Sigmoid colon (tissue), 7 donors: ENCODE measurements around the gene KATNBL1. TPM values are rescaled to one million over a fixed set of nuclear protein-coding genes. Genes with fewer than 3 reads are reported as not detected.
"Not testable (repeated sequence)": the region's sequence is repeated elsewhere in the genome, so short reads cannot be mapped to it uniquely, and the experiment has no call there.

Experiments
- DNase-seq: peaks from one replicate; pipeline ENCODE4 v3.0.0-alpha.2; 2019
- H3K27ac ChIP-seq, 4 donors: fragments of 200-600 bp; sonication (generic); one replicate each; pipeline ENCODE4 v1.5.1; 2016 to 2019; ENCODE audit warnings: mild to moderate bottlenecking in 1 of 4
- H3K27me3 ChIP-seq, 3 donors: fragments of 200-600 bp; sonication (generic); one replicate each; pipeline ENCODE4 v1.5.1; 2019; ENCODE audit warnings: mild to moderate bottlenecking in 1 of 3
- H3K36me3 ChIP-seq, 4 donors: fragments of 200-600 bp; sonication (generic); one replicate each; pipeline ENCODE4 v1.5.1; 2016 to 2019
- H3K4me1 ChIP-seq, 4 donors: fragments of 200-600 bp; sonication (generic); one replicate each; pipeline ENCODE4 v1.5.1; 2017 to 2019
- H3K4me3 ChIP-seq, 4 donors: fragments of 200-600 bp; sonication (generic); one replicate each; pipeline ENCODE4 v1.5.1; 2017 to 2019; ENCODE audit warnings: mild to moderate bottlenecking in 2 of 4, moderate library complexity in 1 of 4
- H3K9me3 ChIP-seq, 4 donors: fragments of 200-600 bp in 3 of 4; sonication (generic) in 3 of 4; one replicate each; pipeline versions ENCODE4 v1.5.1 to v1.6.1; 2013 to 2019
- EP300 ChIP-seq, 4 donors: sonication (generic); formaldehyde crosslinking; IDR thresholded peaks; one replicate each; pipeline ENCODE4 v1.6.1; 2017; ENCODE audit warnings: antibody characterized with exemption in 4 of 4
- POLR2A ChIP-seq, 2 donors: fragments of 450-650 bp; IDR thresholded peaks; one replicate each; pipeline ENCODE4 v1.6.1; 2016; ENCODE audit warnings: antibody characterized with exemption in 2 of 2, mild to moderate bottlenecking in 2 of 2, moderate library complexity in 2 of 2
- POLR2AphosphoS5 ChIP-seq, 4 donors: sonication (generic); formaldehyde crosslinking; IDR thresholded peaks; one replicate each; pipeline ENCODE4 v1.6.1; 2017; ENCODE audit warnings: antibody characterized with exemption in 4 of 4
- WGBS, 2 donors: extraction: QIAGEN DNeasy Blood & Tissue Kit; methylation state at CpG; one replicate each; pipeline ENCODE4 v1.1.7; 2013; 5-methylcytosine and 5-hydroxymethylcytosine counted together
- intact Hi-C: fragments of 100-400 bp; cut with DNase I; formaldehyde crosslinking; loops from one replicate; pipeline ENCODE4 v1.15.1; 2023
- polyA plus RNA-seq, 3 donors: library from polyadenylated mRNA; stranded (reverse); fragments of 200-250 nt; gene quantifications; one replicate each; pipeline ENCODE4 v1.2.3, GENCODE V29; 2013
- total RNA-seq, 4 donors: library from RNA; depleted of rRNA; stranded (reverse); fragments of >200 nt; gene quantifications; one replicate each; pipeline ENCODE4 v1.1.0, GENCODE V29; 2016
- TF ChIP-seq, protein P1 (sequence below), 4 experiments: fragments of 450-650 bp in 3 of 4; fragments of 200-600 bp in 1 of 4; IDR thresholded peaks; one replicate each; pipeline ENCODE4 v1.5.1; 2016 to 2019; ENCODE audit warnings: antibody characterized with exemption in 4 of 4, mild to moderate bottlenecking in 3 of 4, moderate library complexity in 2 of 4
- donor health status: healthy with polysubstance abuse.
- donor health status: Bipolar disorder and iron deficiency.
- donor health status: healthy.

The KATNBL1 gene
- total and polyA plus RNA-seq, 7 donors: 15.7 to 88.9 (median 39.5) TPM

DNA sequence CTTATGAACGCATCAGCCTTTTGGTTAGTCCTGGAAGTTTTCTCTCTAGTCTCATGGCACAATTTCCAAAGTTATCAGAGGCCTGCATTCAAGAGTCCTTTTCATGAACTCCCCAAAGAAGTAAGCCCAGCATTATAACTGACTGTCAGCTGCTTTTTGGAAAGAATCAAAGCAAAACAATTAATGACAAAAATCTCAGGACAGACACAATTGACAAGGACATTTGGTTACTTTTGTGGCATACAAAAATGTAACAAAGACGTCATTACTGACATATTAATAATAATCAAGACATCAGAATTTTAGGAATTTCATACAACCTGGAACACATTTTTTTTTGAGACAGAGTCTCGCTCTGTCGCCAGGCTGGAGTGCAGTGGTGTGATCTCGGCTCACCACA is 21.2 kb downstream of the KATNBL1 start:
- 92 to 94% methylated on average over 5 of the region's 5 CpGs for WGBS, 2 donors
- no peaks in the 10 kb centered on the region for H3K27me3 ChIP-seq
- H3K4me1 ChIP-seq: peaks cover 0 to 17% (median 0%) of the 10 kb centered on the region in 4 donors
- TF ChIP-seq POLR2AphosphoS5 (IDR thresholded peaks at IDR 0.05): no peak
- TF ChIP-seq POLR2A (IDR thresholded peaks at IDR 0.05): no peak
- TF ChIP-seq, protein P1, sequence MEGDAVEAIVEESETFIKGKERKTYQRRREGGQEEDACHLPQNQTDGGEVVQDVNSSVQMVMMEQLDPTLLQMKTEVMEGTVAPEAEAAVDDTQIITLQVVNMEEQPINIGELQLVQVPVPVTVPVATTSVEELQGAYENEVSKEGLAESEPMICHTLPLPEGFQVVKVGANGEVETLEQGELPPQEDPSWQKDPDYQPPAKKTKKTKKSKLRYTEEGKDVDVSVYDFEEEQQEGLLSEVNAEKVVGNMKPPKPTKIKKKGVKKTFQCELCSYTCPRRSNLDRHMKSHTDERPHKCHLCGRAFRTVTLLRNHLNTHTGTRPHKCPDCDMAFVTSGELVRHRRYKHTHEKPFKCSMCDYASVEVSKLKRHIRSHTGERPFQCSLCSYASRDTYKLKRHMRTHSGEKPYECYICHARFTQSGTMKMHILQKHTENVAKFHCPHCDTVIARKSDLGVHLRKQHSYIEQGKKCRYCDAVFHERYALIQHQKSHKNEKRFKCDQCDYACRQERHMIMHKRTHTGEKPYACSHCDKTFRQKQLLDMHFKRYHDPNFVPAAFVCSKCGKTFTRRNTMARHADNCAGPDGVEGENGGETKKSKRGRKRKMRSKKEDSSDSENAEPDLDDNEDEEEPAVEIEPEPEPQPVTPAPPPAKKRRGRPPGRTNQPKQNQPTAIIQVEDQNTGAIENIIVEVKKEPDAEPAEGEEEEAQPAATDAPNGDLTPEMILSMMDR (IDR thresholded peaks at IDR 0.05): no peak
- no peak for TF ChIP-seq EP300 (IDR thresholded peaks at IDR 0.05)
- H3K4me3 ChIP-seq: no peak overlapping the region
- intact Hi-C loops: no loop called here
- peaks cover 0 to 3% (median 0%) of the 10 kb centered on the region in 4 donors for H3K36me3 ChIP-seq
- DNase-seq: no peak
- H3K9me3 ChIP-seq: no peaks in the 10 kb centered on the region
- H3K27ac ChIP-seq: no peak overlapping the region

DNA sequence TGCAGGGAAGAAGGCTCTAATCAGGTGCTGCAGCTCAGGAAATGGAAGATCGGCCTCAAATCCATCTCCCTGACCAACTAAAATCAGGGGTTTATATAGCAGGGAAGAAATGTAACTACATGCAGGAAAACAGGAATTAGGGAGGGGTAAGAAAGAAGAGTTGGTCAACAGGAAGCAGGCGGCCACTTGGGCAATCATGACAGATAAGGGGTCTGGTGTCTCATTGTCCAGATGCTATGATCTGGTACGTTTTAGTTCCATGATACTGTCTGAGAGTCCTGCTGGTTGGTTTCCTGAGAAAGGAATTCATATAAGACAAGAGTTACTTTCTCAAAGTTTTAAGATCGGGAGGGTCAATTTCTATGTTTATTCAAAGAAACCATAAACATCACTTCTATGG is 24.2 kb downstream of the KATNBL1 start:
- 79 to 84% methylated on average over 4 of the region's 4 CpGs for WGBS, 2 donors
- intact Hi-C loops: no loop called here
- no peaks in the 10 kb centered on the region for H3K27me3 ChIP-seq
- no peak for TF ChIP-seq POLR2A (IDR thresholded peaks at IDR 0.05)
- no peak for TF ChIP-seq POLR2AphosphoS5 (IDR thresholded peaks at IDR 0.05)
- TF ChIP-seq, protein P1 (IDR thresholded peaks at IDR 0.05): no peak
- TF ChIP-seq EP300 (IDR thresholded peaks at IDR 0.05): no peak
- no peaks in the 10 kb centered on the region for H3K9me3 ChIP-seq
- H3K36me3 ChIP-seq: peaks cover 0 to 3% (median 0%) of the 10 kb centered on the region in 4 donors
- peaks cover 0 to 26% (median 4%) of the 10 kb centered on the region in 4 donors for H3K4me1 ChIP-seq
- H3K4me3 ChIP-seq: no peak overlapping the region
- H3K27ac ChIP-seq: no peak overlapping the region
- no peak for DNase-seq

DNA sequence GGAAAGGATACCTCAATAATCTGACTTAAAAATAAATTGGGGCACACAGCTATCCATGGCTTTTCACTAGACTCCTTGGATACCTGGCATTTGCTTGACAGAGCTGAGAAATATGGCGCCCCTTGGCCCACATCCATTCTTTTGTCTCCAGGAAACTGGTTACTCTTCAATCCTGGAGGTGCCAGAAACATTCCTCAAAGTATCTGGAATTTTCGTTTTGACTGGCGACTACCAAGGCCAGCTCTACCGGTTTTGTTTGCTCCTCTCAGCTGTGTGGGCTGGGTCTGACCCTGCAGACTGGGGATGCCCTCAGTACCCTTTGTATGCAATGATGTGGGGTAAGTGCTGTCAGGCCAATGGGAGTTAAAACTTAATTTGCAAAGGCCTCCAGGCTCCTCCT is 27.0 kb downstream of the KATNBL1 start:
- H3K4me1 ChIP-seq: peaks cover 0 to 15% (median 4%) of the 10 kb centered on the region in 4 donors

DNA sequence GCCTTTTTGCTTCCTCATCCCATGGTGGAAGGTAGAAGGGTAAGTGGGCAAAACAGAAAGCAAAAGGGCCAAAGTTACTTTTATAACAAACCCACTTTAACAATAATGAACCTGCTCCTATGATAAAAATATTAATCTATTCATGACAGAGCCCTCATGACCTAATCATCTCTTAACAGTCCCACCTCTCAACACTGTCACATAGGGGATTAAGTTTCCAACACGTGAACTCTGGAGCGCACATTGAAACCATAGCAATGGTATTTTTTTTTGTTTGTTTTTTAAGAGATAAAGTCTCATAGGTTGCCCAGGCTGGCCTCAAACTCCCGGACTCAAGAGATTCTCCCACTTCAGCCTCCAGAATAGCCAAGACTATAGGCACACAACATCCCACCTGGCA is 30.7 kb downstream of the KATNBL1 start:
- no peak for DNase-seq
- H3K27me3 ChIP-seq: no peaks in the 10 kb centered on the region
- H3K4me3 ChIP-seq: no peak overlapping the region
- 98 to 99% methylated on average over 3 of the region's 3 CpGs for WGBS, 2 donors
- no peaks in the 10 kb centered on the region for H3K36me3 ChIP-seq
- H3K4me1 ChIP-seq: peaks cover 0 to 10% (median 4%) of the 10 kb centered on the region in 4 donors
- TF ChIP-seq EP300 (IDR thresholded peaks at IDR 0.05): no peak
- no peak for TF ChIP-seq POLR2AphosphoS5 (IDR thresholded peaks at IDR 0.05)
- TF ChIP-seq POLR2A (IDR thresholded peaks at IDR 0.05): no peak
- TF ChIP-seq, protein P1 (IDR thresholded peaks at IDR 0.05): no peak
- intact Hi-C loops: no loop called here
- no peak overlapping the region for H3K27ac ChIP-seq
- H3K9me3 ChIP-seq: peaks cover 0 to 1% (median 0%) of the 10 kb centered on the region in 4 donors

More for the DNA sequence above, 27.0 kb downstream of the KATNBL1 start:
- Histone ChIP-seq H3K4me3 (no peak overlapping the region), H3K27ac (no peak overlapping the region), H3K36me3 (peaks cover 0 to 3% (median 0%) of the 10 kb centered on the region in 4 donors), H3K9me3 (no peaks in the 10 kb centered on the region), H3K27me3 (no peaks in the 10 kb centered on the region)
- intact Hi-C loops: no loop called here
- TF ChIP-seq, protein P1 (IDR thresholded peaks at IDR 0.05): no peak
- TF ChIP-seq EP300 (IDR thresholded peaks at IDR 0.05): no peak
- TF ChIP-seq POLR2AphosphoS5 (IDR thresholded peaks at IDR 0.05): no peak
- WGBS, 2 donors: 65 to 76% methylated on average over 4 of the region's 4 CpGs
- DNase-seq: no peak

DNA sequence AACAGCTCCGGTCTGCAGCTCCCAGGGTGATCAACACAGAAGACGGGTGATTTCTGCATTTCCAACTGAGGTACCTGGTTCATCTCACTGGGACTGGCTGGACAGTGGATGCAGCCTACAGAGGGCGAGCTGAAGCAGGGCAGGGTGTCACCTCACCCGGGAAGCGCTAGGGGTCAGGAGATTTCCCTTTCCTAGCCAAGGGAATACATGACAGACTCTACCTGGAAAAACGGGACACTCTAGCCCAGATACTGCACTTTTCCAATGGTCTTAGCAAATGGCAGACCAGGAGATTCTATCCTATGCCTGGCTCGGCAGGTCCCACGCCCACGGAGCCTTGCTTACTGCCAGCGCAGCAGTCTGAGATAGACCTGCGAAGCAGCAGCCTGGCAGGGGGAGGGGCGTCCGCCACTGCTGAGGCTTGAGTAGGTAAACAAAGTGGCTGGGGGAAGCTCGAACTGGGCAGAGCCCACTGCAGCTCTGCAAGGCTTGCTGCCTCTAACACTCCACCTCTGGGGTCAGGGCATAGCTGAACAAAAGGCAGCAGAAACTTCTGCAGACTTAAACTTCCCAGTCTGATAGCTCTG is 43.8 kb downstream of the KATNBL1 start:
- H3K4me3 ChIP-seq, H3K27ac ChIP-seq, H3K4me1 ChIP-seq, DNase-seq, intact Hi-C loops, H3K9me3 ChIP-seq, H3K27me3 ChIP-seq: not testable (repeated sequence)
- 93 to 98% methylated on average over 14 of the region's 14 CpGs for WGBS, 2 donors
- H3K36me3 ChIP-seq: peaks cover 0 to 15% (median 7%) of the 10 kb centered on the region in 4 donors
